Activated naive CD8-positive, alpha-beta T cell treated with anti-CD3 and anti-CD28 coated beads, Interleukin-2, amount 10 ng/mL, durations not matched to agents 7 days and 5 days (primary cell): ENCODE data around the gene NID1. TPM values are rescaled to one million over a fixed set of nuclear protein-coding genes. Genes with fewer than 3 reads are reported as not detected.
A peak's percentile ranks its signal among the peaks of the same experiment; 100 is the strongest.

Source experiments
- ATAC-seq: fragments of 150-1000 bp; cut with Tn5 transposase; one replicate; pipeline ENCODE4 v1.10.0; 2021; ENCODE audit warnings: low read depth, moderate library complexity
- POLR2A ChIA-PET: fragments of 350-600 bp; sonication (Branson Sonifier 250); formaldehyde crosslinking; loops from one replicate; lab custom pipeline; 2021; ENCODE audit warnings: antibody characterized with exemption; lab: Charles Lee
- DNase-seq: peaks from one replicate; pipeline ENCODE4 v3.0.0; 2021
- H3K27ac Mint-ChIP-seq: one replicate; pipeline ENCODE4 v1.8.0; 2022; ENCODE audit warnings: mild to moderate bottlenecking, mixed read lengths
- H3K27me3 Mint-ChIP-seq: one replicate; pipeline ENCODE4 v1.8.0; 2022; ENCODE audit warnings: mild to moderate bottlenecking, moderate library complexity, mixed read lengths
- H3K36me3 Mint-ChIP-seq: one replicate; pipeline ENCODE4 v1.8.0; 2021; ENCODE audit warnings: mild to moderate bottlenecking, mixed read lengths
- H3K4me1 Mint-ChIP-seq: one replicate; pipeline ENCODE4 v1.8.0; 2021; ENCODE audit warnings: mixed read lengths
- H3K4me3 Mint-ChIP-seq: one replicate; pipeline ENCODE4 v1.8.0; 2022; ENCODE audit warnings: mild to moderate bottlenecking, moderate library complexity, mixed read lengths
- H3K9me3 Mint-ChIP-seq: one replicate; pipeline ENCODE4 v1.8.0; 2021; ENCODE audit warnings: mixed read lengths
- total RNA-seq, 2 experiments: library from RNA; stranded (reverse); gene quantifications; one replicate each; pipeline ENCODE4 v1.2.3, GENCODE V29; 2021

Gene NID1
- under 1 TPM; 0.14 to 0.19 TPM for total RNA-seq

GRCh38 chr1:236064674-236065508, at the start of gene NID1:
Gene NID1, minus strand, starts transcription at chr1:236065090. Its CDS starts 11 bp downstream, at chr1:236065079.
- Mint-ChIP-seq H3K27me3 (peaks cover 52% of the 10 kb centered on the region), H3K4me1 (peaks cover 18% of the 10 kb centered on the region), H3K27ac (no peak within 1 kb of the TSS), H3K4me3 (peak within 1 kb of the TSS; percentile 55), H3K9me3 (no peaks in the 10 kb centered on the region), H3K36me3 (peaks cover 2% of the 10 kb centered on the region)
- DNase-seq (peak; percentile 52), ATAC-seq (peak; percentile 32)
- POLR2A ChIA-PET, result interaction anchor here (0.9 to 1.4 kb wide), 3 partner anchors 28 to 93 kb away, joined by 3 to 6 read pairs (median 5); no protein-coding TSS in a partner anchor

GRCh38 chr1:236114076-236114747, 49.3 kb upstream of the NID1 start:
- Mint-ChIP-seq H3K36me3 (no peaks in the 10 kb centered on the region), H3K9me3 (no peaks in the 10 kb centered on the region), H3K4me3 (no peak overlapping the region), H3K4me1 (peaks cover 1% of the 10 kb centered on the region), H3K27ac (no peak overlapping the region), H3K27me3 (peaks cover 5% of the 10 kb centered on the region)
- POLR2A ChIA-PET, result no interaction called here
- ATAC-seq, result no peak
- DNase-seq, result no peak

GRCh38 chr1:236113324-236114032, 48.6 kb upstream of the NID1 start:
- ATAC-seq (no peak), DNase-seq (no peak)
- POLR2A ChIA-PET, result no interaction called here
- Mint-ChIP-seq H3K27me3 (peaks cover 3% of the 10 kb centered on the region), H3K36me3 (no peaks in the 10 kb centered on the region), H3K4me3 (no peak overlapping the region), H3K4me1 (peaks cover 1% of the 10 kb centered on the region), H3K27ac (no peak overlapping the region), H3K9me3 (no peaks in the 10 kb centered on the region)

GRCh38 chr1:236112332-236112627, 47.4 kb upstream of the NID1 start:
- ATAC-seq, result no peak

GRCh38 chr1:236111527-236112331, 46.8 kb upstream of the NID1 start:
- POLR2A ChIA-PET, result no interaction called here
- no peak overlapping the region for H3K4me3 Mint-ChIP-seq
- DNase-seq (no peak), ATAC-seq (no peak)
- peaks cover 4% of the 10 kb centered on the region for H3K4me1 Mint-ChIP-seq
- no peak overlapping the region for H3K27ac Mint-ChIP-seq
- no peaks in the 10 kb centered on the region for H3K36me3 Mint-ChIP-seq
- no peaks in the 10 kb centered on the region for H3K9me3 Mint-ChIP-seq
- H3K27me3 Mint-ChIP-seq, result no peaks in the 10 kb centered on the region

More at GRCh38 chr1:236112332-236112627, 47.4 kb upstream of the NID1 start:
- DNase-seq, result no peak
- Mint-ChIP-seq H3K36me3 (no peaks in the 10 kb centered on the region), H3K9me3 (no peaks in the 10 kb centered on the region), H3K27ac (no peak overlapping the region), H3K4me1 (peaks cover 1% of the 10 kb centered on the region), H3K27me3 (no peaks in the 10 kb centered on the region), H3K4me3 (no peak overlapping the region)
- POLR2A ChIA-PET, result no interaction called here

- POLR2A ChIA-PET, result no interaction called here
- H3K9me3 Mint-ChIP-seq, result no peaks in the 10 kb centered on the region
- H3K27me3 Mint-ChIP-seq, result no peaks in the 10 kb centered on the region
- H3K4me1 Mint-ChIP-seq, result peaks cover 4% of the 10 kb centered on the region
- no peak overlapping the region for H3K4me3 Mint-ChIP-seq
- H3K36me3 Mint-ChIP-seq, result no peaks in the 10 kb centered on the region
- DNase-seq (no peak), ATAC-seq (no peak)
- no peak overlapping the region for H3K27ac Mint-ChIP-seq
Measured at GRCh38 chr1:236110137-236110536, 45.2 kb upstream of the NID1 start.

- ATAC-seq (no peak), DNase-seq (no peak)
- Mint-ChIP-seq H3K4me3 (no peak overlapping the region), H3K27me3 (peaks cover 3% of the 10 kb centered on the region), H3K4me1 (peaks cover 4% of the 10 kb centered on the region), H3K9me3 (no peaks in the 10 kb centered on the region), H3K36me3 (no peaks in the 10 kb centered on the region), H3K27ac (no peak overlapping the region)
- POLR2A ChIA-PET, result no interaction called here
Measured at GRCh38 chr1:236108027-236108648, 43.2 kb upstream of the NID1 start.

GRCh38 chr1:236107121-236107907, 42.4 kb upstream of the NID1 start:
- no peak for DNase-seq
- Mint-ChIP-seq H3K9me3 (no peaks in the 10 kb centered on the region), H3K4me1 (peaks cover 4% of the 10 kb centered on the region), H3K27me3 (peaks cover 3% of the 10 kb centered on the region), H3K27ac (no peak overlapping the region), H3K4me3 (no peak overlapping the region), H3K36me3 (no peaks in the 10 kb centered on the region)
- POLR2A ChIA-PET, result no interaction called here
- ATAC-seq, result no peak

- Mint-ChIP-seq H3K27me3 (peaks cover 3% of the 10 kb centered on the region), H3K4me1 (peaks cover 4% of the 10 kb centered on the region), H3K9me3 (no peaks in the 10 kb centered on the region), H3K4me3 (no peak overlapping the region), H3K27ac (peak overlapping the region; percentile 13), H3K36me3 (no peaks in the 10 kb centered on the region)
- POLR2A ChIA-PET, result no interaction called here
- peak; percentile 54 for ATAC-seq
- DNase-seq, result peak; percentile 39
Measured at GRCh38 chr1:236103646-236104218, 38.8 kb upstream of the NID1 start.

- DNase-seq (no peak), ATAC-seq (no peak)
- peaks cover 4% of the 10 kb centered on the region for H3K4me1 Mint-ChIP-seq
- no peaks in the 10 kb centered on the region for H3K36me3 Mint-ChIP-seq
- no peak overlapping the region for H3K27ac Mint-ChIP-seq
- peaks cover 3% of the 10 kb centered on the region for H3K27me3 Mint-ChIP-seq
- POLR2A ChIA-PET, result no interaction called here
- no peak overlapping the region for H3K4me3 Mint-ChIP-seq
- H3K9me3 Mint-ChIP-seq, result no peaks in the 10 kb centered on the region
Measured at GRCh38 chr1:236103059-236103458, 38.2 kb upstream of the NID1 start.

GRCh38 chr1:236102611-236103010, 37.7 kb upstream of the NID1 start:
- POLR2A ChIA-PET, result no interaction called here
- DNase-seq (no peak), ATAC-seq (no peak)
- Mint-ChIP-seq H3K36me3 (no peaks in the 10 kb centered on the region), H3K27ac (no peak overlapping the region), H3K27me3 (peaks cover 3% of the 10 kb centered on the region), H3K4me3 (no peak overlapping the region), H3K9me3 (no peaks in the 10 kb centered on the region), H3K4me1 (peaks cover 4% of the 10 kb centered on the region)
